GM12878 (cell line): ENCODE results near the gene CD70. TPM values are rescaled to one million over a fixed set of nuclear protein-coding genes. Genes with fewer than 3 reads are reported as not detected.
A peak's percentile ranks its signal among the peaks of the same experiment; 100 is the strongest.

Experiments used
- CBX3 ChIP-seq: fragments of 200-600 bp; sonication (generic); IDR thresholded peaks from 2 replicates; pipeline ENCODE4 v1.6.1; 2016; ENCODE audit warnings: low read depth, borderline replicate concordance
- CUX1 ChIP-seq: IDR thresholded peaks from 2 replicates; pipeline ENCODE4 v1.6.1; 2012; ENCODE audit warnings: improper control_type of control experiment, low read depth, low read length; ENCODE audit not compliant: insufficient replicate concordance
- IRF3 ChIP-seq: fragments of 450-650 bp; IDR thresholded peaks from 2 replicates; pipeline ENCODE4 v1.6.1; 2014; ENCODE audit warnings: mild to moderate bottlenecking
- LARP7 ChIP-seq: fragments of 450-650 bp; IDR thresholded peaks from 2 replicates; pipeline ENCODE4 v1.6.1; 2017; ENCODE audit warnings: mild to moderate bottlenecking
- NFIC ChIP-seq: IDR thresholded peaks from 2 replicates; pipeline ENCODE4 v1.6.1; 2012; ENCODE audit warnings: low read depth, mild to moderate bottlenecking, inconsistent platforms, low read length, moderate library complexity
- PAX8 ChIP-seq: fragments of 450-650 bp; IDR thresholded peaks from 2 replicates; pipeline ENCODE4 v1.6.1; 2017; ENCODE audit warnings: mild to moderate bottlenecking, moderate library complexity
- PRDM15 ChIP-seq: fragments of 450-650 bp; formaldehyde crosslinking; IDR thresholded peaks from 2 replicates; pipeline ENCODE4 v1.4.0; 2020; ENCODE audit warnings: mild to moderate bottlenecking, moderate library complexity
- RAD21 ChIP-seq: IDR thresholded peaks from 2 replicates; pipeline ENCODE4 v1.6.1; 2011; ENCODE audit warnings: mild to moderate bottlenecking, low read depth, low read length, moderate library complexity; ENCODE audit not compliant: insufficient read depth
- SMARCA5 ChIP-seq: fragments of 450-650 bp; IDR thresholded peaks from 2 replicates; pipeline ENCODE4 v1.6.1; 2017; ENCODE audit warnings: mild to moderate bottlenecking
- SP1 ChIP-seq: IDR thresholded peaks from one replicate; pipeline ENCODE4 v1.6.1; 2011; ENCODE audit warnings: low read depth, low read length
- SUPT20H ChIP-seq: IDR thresholded peaks from 2 replicates; pipeline ENCODE4 v1.6.1; 2011; ENCODE audit warnings: low read depth, mild to moderate bottlenecking, low read length, moderate library complexity, borderline replicate concordance; ENCODE audit not compliant: control insufficient read depth
- YY1 ChIP-seq: IDR thresholded peaks from 2 replicates; pipeline ENCODE4 v1.6.1; 2011; ENCODE audit warnings: low read depth, mild to moderate bottlenecking, low read length
- ZNF207 ChIP-seq: fragments of 450-650 bp; IDR thresholded peaks from 2 replicates; pipeline ENCODE4 v1.6.1; 2014; ENCODE audit warnings: antibody characterized with exemption, mild to moderate bottlenecking, borderline replicate concordance
- ZNF687 ChIP-seq: fragments of 450-650 bp; IDR thresholded peaks from 2 replicates; pipeline ENCODE4 v1.6.1; 2017; ENCODE audit warnings: mild to moderate bottlenecking, moderate library complexity
- polyA plus RNA-seq, 11 experiments: library from polyadenylated mRNA; depleted of rRNA in 4 of 11; unstranded in 6 of 11; stranded (reverse) in 5 of 11; fragments of >200 nt; fragmentation: Nextera tagmentation in 4 of 11; fragmentation: Illumina TruSeq in 1 of 11; extraction: Ambion mirVana in 4 of 11; extraction: Trizol in 1 of 11; gene quantifications; 1 replicate in 1 of 11; 2 replicates in 10 of 11; pipeline versions ENCODE4 v1.2.1 to v1.2.3, GENCODE V29; 2011 to 2016; ENCODE audit warnings: inconsistent platforms in 2 of 11, missing spikeins in 2 of 11, low read depth in 1 of 11
- total RNA-seq, 4 experiments: library from RNA; depleted of rRNA in 3 of 4; stranded (reverse); fragments of >200 nt in 3 of 4; fragmentation: Illumina TruSeq in 1 of 4; extraction: Trizol in 1 of 4; gene quantifications; 2 replicates each; pipeline versions ENCODE4 v1.2.1 to v1.2.3, GENCODE V29; 2013 to 2021
- TF ChIP-seq, protein P1 (sequence below): IDR thresholded peaks from 2 replicates; pipeline ENCODE4 v1.6.1; 2012; ENCODE audit warnings: low read depth, low read length, improper control_type of control experiment

Gene CD70
- total and polyA plus RNA-seq, 10 of the 15 experiments (the other 5 are each of a cell fraction or from before 2014, with no cell fraction given) = 16.4 to 441 (median 265) TPM

GRCh38 chr19:6613711-6614110 is 22.8 kb upstream of the CD70 start (continued):
- TF ChIP-seq PRDM15 = no peak
- no peak for TF ChIP-seq CUX1
- TF ChIP-seq, protein P1, sequence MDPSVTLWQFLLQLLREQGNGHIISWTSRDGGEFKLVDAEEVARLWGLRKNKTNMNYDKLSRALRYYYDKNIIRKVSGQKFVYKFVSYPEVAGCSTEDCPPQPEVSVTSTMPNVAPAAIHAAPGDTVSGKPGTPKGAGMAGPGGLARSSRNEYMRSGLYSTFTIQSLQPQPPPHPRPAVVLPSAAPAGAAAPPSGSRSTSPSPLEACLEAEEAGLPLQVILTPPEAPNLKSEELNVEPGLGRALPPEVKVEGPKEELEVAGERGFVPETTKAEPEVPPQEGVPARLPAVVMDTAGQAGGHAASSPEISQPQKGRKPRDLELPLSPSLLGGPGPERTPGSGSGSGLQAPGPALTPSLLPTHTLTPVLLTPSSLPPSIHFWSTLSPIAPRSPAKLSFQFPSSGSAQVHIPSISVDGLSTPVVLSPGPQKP = no peak
- TF ChIP-seq SUPT20H = no peak
- TF ChIP-seq IRF3 = no peak
- TF ChIP-seq CBX3 = no peak
- TF ChIP-seq LARP7 = no peak
- TF ChIP-seq YY1 = no peak
- TF ChIP-seq SMARCA5 = no peak
- TF ChIP-seq NFIC = peak; percentile 90; the same call in 1 of the 2 replicates
- TF ChIP-seq RAD21 = no peak
- TF ChIP-seq ZNF687 = peak; percentile 34; the same call in 1 of the 2 replicates
- no peak for TF ChIP-seq ZNF207
- no peak for TF ChIP-seq SP1
- no peak for TF ChIP-seq PAX8
